ENCODE results near the gene ZNF83. TPM values are rescaled to one million over a fixed set of nuclear protein-coding genes. Genes with fewer than 3 reads are reported as not detected.

The ZNF83 gene
- total RNA-seq, 4 donors from 2014 or later: 40.6 to 481 (median 100) TPM

- Histone ChIP-seq H3K36me3 (no peaks in the 10 kb centered on the region), H3K9me3 (no peaks in the 10 kb centered on the region), H3K27ac (no peak overlapping the region), H3K27me3 (no peaks in the 10 kb centered on the region), H3K4me3 (no peak overlapping the region), H3K4me1 (no peaks in the 10 kb centered on the region)
- intact Hi-C loops (cut with DNase I; ENCODE audit: low total_unique reads): no loop called here
- DNase-seq: no peak
- TF ChIP-seq POLR2A (IDR thresholded peaks at IDR 0.05): no peak
- TF ChIP-seq CTCF (IDR thresholded peaks at IDR 0.05): no peak
These were observed 27.4 kb upstream of the ZNF83 start for GRCh38 chr19:52665529-52665928.

DNA sequence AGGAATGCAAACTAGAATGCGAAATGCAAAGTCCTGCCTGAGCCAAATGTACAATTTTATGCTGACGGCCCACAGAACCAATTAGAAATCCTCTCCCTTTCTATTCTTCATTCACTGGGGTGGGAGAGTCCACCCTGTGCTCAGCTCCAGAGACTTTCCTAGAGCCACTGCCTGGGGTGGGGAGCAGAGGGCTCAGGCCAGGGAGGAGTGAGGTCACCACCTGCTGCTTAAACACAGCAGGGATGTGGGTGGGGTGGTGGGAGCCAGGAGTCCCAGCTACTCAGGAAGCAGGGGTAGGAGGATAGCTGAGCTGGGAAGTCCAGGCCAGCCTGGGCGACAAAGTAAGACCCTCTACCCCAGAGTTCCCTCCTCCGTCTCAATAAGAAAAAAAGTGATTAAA lies 26.9 kb upstream of the ZNF83 start:
- no peaks in the 10 kb centered on the region for H3K9me3 ChIP-seq
- no peaks in the 10 kb centered on the region for H3K36me3 ChIP-seq
- no peak overlapping the region for H3K4me3 ChIP-seq
- intact Hi-C loops (cut with DNase I; ENCODE audit: low total_unique reads): no loop called here
- DNase-seq: no peak
- TF ChIP-seq CTCF (IDR thresholded peaks at IDR 0.05): no peak
- TF ChIP-seq POLR2A (IDR thresholded peaks at IDR 0.05): no peak
- no peak overlapping the region for H3K27ac ChIP-seq
- no peaks in the 10 kb centered on the region for H3K27me3 ChIP-seq
- no peaks in the 10 kb centered on the region for H3K4me1 ChIP-seq

GRCh38 chr19:52664461-52664860 lies 26.3 kb upstream of the ZNF83 start:
- DNase-seq: no peak
- intact Hi-C loops (cut with DNase I; ENCODE audit: low total_unique reads): no loop called here
- TF ChIP-seq CTCF (IDR thresholded peaks at IDR 0.05): no peak
- no peak for TF ChIP-seq POLR2A (IDR thresholded peaks at IDR 0.05)
- H3K9me3 ChIP-seq: no peaks in the 10 kb centered on the region
- no peaks in the 10 kb centered on the region for H3K4me1 ChIP-seq
- H3K27me3 ChIP-seq: no peaks in the 10 kb centered on the region
- H3K27ac ChIP-seq: no peak overlapping the region
- no peaks in the 10 kb centered on the region for H3K36me3 ChIP-seq
- H3K4me3 ChIP-seq: no peak overlapping the region

GRCh38 chr19:52662631-52663030 lies 24.5 kb upstream of the ZNF83 start:
- no peak overlapping the region for H3K4me3 ChIP-seq
- DNase-seq: no peak
- no peaks in the 10 kb centered on the region for H3K4me1 ChIP-seq
- intact Hi-C loops (cut with DNase I; ENCODE audit: low total_unique reads): no loop called here
- no peak overlapping the region for H3K27ac ChIP-seq
- H3K36me3 ChIP-seq: no peaks in the 10 kb centered on the region
- no peaks in the 10 kb centered on the region for H3K9me3 ChIP-seq
- no peaks in the 10 kb centered on the region for H3K27me3 ChIP-seq
- TF ChIP-seq CTCF (IDR thresholded peaks at IDR 0.05) (no peak), POLR2A (IDR thresholded peaks at IDR 0.05) (no peak)

DNA sequence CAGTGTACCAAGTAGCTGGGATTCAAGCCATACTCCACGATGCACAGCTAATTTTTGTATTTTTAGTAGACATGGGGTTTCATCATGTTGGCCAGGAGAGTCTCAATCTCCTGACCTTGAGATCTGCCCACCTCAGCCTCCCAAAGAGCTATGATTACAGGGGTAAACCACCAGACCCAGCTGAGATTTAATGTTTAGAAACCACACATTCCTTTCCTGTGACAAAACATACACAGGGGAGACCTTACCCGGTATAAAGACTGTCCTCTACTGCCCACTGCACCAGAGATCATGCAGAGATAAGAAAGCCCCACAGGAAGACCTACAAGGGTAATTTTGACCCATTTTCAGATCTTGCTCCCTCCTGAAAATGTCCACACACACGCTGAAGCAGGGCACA lies 22.8 kb upstream of the ZNF83 start:
- H3K4me3 ChIP-seq: no peak overlapping the region
- H3K27ac ChIP-seq: no peak overlapping the region
- H3K27me3 ChIP-seq: no peaks in the 10 kb centered on the region
- intact Hi-C loops (cut with DNase I; ENCODE audit: low total_unique reads): no loop called here
- TF ChIP-seq CTCF (IDR thresholded peaks at IDR 0.05) (no peak), POLR2A (IDR thresholded peaks at IDR 0.05) (no peak)
- H3K9me3 ChIP-seq: no peaks in the 10 kb centered on the region
- H3K36me3 ChIP-seq: no peaks in the 10 kb centered on the region
- no peaks in the 10 kb centered on the region for H3K4me1 ChIP-seq
- no peak for DNase-seq
